H1 (cell line): Measurements from ENCODE around the gene GOLPH3L. TPM values are rescaled to one million over a fixed set of nuclear protein-coding genes. Genes with fewer than 3 reads are reported as not detected.
A peak's percentile ranks its signal among the peaks of the same experiment; 100 is the strongest.

Experiments used
- CTCF ChIA-PET: fragments of 300-600 bp; sonication (Branson Sonifier 250); formaldehyde crosslinking; loops from one replicate; lab custom pipeline; 2021; ENCODE audit not compliant: partially characterized antibody; lab: Charles Lee
- POLR2A ChIA-PET: fragments of 300-600 bp; sonication (Branson Sonifier 250); formaldehyde crosslinking; loops from one replicate; lab custom pipeline; 2021; ENCODE audit warnings: inconsistent platforms; ENCODE audit not compliant: partially characterized antibody; lab: Charles Lee
- DNase-seq, 2 experiments: peaks; one replicate each; pipeline versions ENCODE4 v3.0.0 to v3.0.0-alpha.2; 2010 to 2022; ENCODE audit warnings: low spot score in 2 of 2, low read depth in 1 of 2, mixed read lengths in 1 of 2
- FAIRE-seq: peaks from 2 replicates; lab custom pipeline; 2011; peaks lifted over from hg19 to GRCh38; lab: Jason Lieb, UNC
- H2AFZ ChIP-seq: 2 replicates; pipeline ENCODE4 v1.8.1; 2012; ENCODE audit warnings: low read length, inconsistent platforms
- H2AK5ac ChIP-seq: 2 replicates; pipeline ENCODE4 v1.6.1; 2013; ENCODE audit warnings: low read depth, low read length
- H2BK120ac ChIP-seq: replicated peaks from 2 replicates; pipeline ENCODE3; 2013; ENCODE audit warnings: low read depth, low read length, inconsistent platforms
- H2BK12ac ChIP-seq: 2 replicates; pipeline ENCODE4 v1.6.1; 2013; ENCODE audit warnings: low read depth, low read length
- H2BK15ac ChIP-seq: 2 replicates; pipeline ENCODE4 v1.6.1; 2013; ENCODE audit warnings: low read length
- H2BK20ac ChIP-seq: 2 replicates; pipeline ENCODE4 v1.6.1; 2013; ENCODE audit warnings: low read length
- H2BK5ac ChIP-seq: 2 replicates; pipeline ENCODE4 v1.6.1; 2013; ENCODE audit warnings: low read depth, low read length
- H3K14ac ChIP-seq: 2 replicates; pipeline ENCODE4 v1.6.1; 2013; ENCODE audit warnings: inconsistent platforms; ENCODE audit not compliant: insufficient read length
- H3K18ac ChIP-seq: 2 replicates; pipeline ENCODE4 v1.6.1; 2013; ENCODE audit warnings: low read length; ENCODE audit errors: extremely low read depth
- H3K23ac ChIP-seq: 2 replicates; pipeline ENCODE4 v1.6.1; 2013; ENCODE audit warnings: inconsistent platforms; ENCODE audit not compliant: insufficient read length
- H3K23me2 ChIP-seq: 2 replicates; pipeline ENCODE4 v1.6.1; 2013; ENCODE audit warnings: low read depth, low read length
- H3K27ac ChIP-seq: 2 replicates; pipeline ENCODE4 v1.6.1; 2011; ENCODE audit warnings: low read depth, low read length, inconsistent platforms
- H3K27me3 ChIP-seq, 4 experiments: replicated peaks in 1 of 4; 1 replicate in 1 of 4; 2 replicates in 3 of 4; pipeline versions ENCODE4 v1.6.1 to v1.8.1; 2011 to 2013; ENCODE audit warnings: low read length in 3 of 4, mild to moderate bottlenecking in 3 of 4, inconsistent platforms in 2 of 4, mixed read lengths in 2 of 4, moderate library complexity in 1 of 4; ENCODE audit not compliant: control insufficient read depth in 3 of 4, insufficient read depth in 3 of 4; ENCODE audit errors: extremely low read depth in 1 of 4
- H3K36me3 ChIP-seq, 4 experiments: 2 replicates each; pipeline versions ENCODE4 v1.6.1 to v1.8.1; 2011 to 2013; ENCODE audit warnings: mild to moderate bottlenecking in 4 of 4, low read length in 3 of 4, moderate library complexity in 2 of 4, control low read depth in 1 of 4, inconsistent platforms in 1 of 4; ENCODE audit not compliant: insufficient read depth in 4 of 4, control insufficient read depth in 2 of 4
- H3K4ac ChIP-seq: replicated peaks from 2 replicates; pipeline ENCODE3; 2013; ENCODE audit warnings: low read length, low read depth, mixed read lengths, inconsistent platforms; ENCODE audit not compliant: insufficient read length
- H3K4me1 ChIP-seq, 4 experiments: replicated peaks in 1 of 4; 1 replicate in 1 of 4; 2 replicates in 3 of 4; pipeline versions ENCODE4 v1.6.1 to v1.8.1; 2011 to 2013; ENCODE audit warnings: low read length in 3 of 4, inconsistent platforms in 2 of 4, mixed read lengths in 1 of 4; ENCODE audit not compliant: insufficient read depth in 4 of 4, control insufficient read depth in 3 of 4
- H3K4me2 ChIP-seq, 2 experiments: 2 replicates each; pipeline versions ENCODE4 v1.6.1 to v1.8.1; 2011 to 2013; ENCODE audit warnings: low read depth in 2 of 2, low read length in 2 of 2, control low read depth in 1 of 2, inconsistent platforms in 1 of 2, mild to moderate bottlenecking in 1 of 2; ENCODE audit not compliant: insufficient read depth in 1 of 2
- H3K4me3 ChIP-seq, 4 experiments: fragments of 200-600, 300-600 bp in 1 of 4; sonication (generic), shearing (Covaris generic), sonication (Bioruptor Twin) in 1 of 4; 2 replicates each; pipeline versions ENCODE4 v1.5.1 to v1.8.1; 2011 to 2016; ENCODE audit warnings: low read length in 4 of 4, low read depth in 3 of 4, control low read depth in 2 of 4, inconsistent platforms in 2 of 4, mild to moderate bottlenecking in 2 of 4, mixed read lengths in 1 of 4, moderate library complexity in 1 of 4; ENCODE audit not compliant: insufficient read depth in 2 of 4; ENCODE audit errors: extremely low read depth in 1 of 4
- H3K56ac ChIP-seq: replicated peaks from 2 replicates; pipeline ENCODE3; 2013; ENCODE audit warnings: low read depth, mild to moderate bottlenecking, mixed read lengths, low read length, inconsistent platforms; ENCODE audit not compliant: insufficient read length
- H3K79me1 ChIP-seq: 2 replicates; pipeline ENCODE4 v1.6.1; 2013; ENCODE audit warnings: low read depth, low read length, control low read depth
- H3K79me2 ChIP-seq, 2 experiments: 2 replicates each; pipeline versions ENCODE4 v1.6.1 to v1.8.1; 2012 to 2013; ENCODE audit warnings: low read length in 2 of 2, mild to moderate bottlenecking in 2 of 2, inconsistent platforms in 1 of 2; ENCODE audit not compliant: insufficient read depth in 2 of 2, control insufficient read depth in 1 of 2
- H3K9ac ChIP-seq, 4 experiments: replicated peaks in 1 of 4; 1 replicate in 1 of 4; 2 replicates in 3 of 4; pipeline versions ENCODE4 v1.6.1 to v1.8.1; 2011 to 2013; ENCODE audit warnings: low read depth in 3 of 4, low read length in 3 of 4, control low read depth in 2 of 4, mild to moderate bottlenecking in 2 of 4, moderate library complexity in 2 of 4, inconsistent platforms in 1 of 4; ENCODE audit errors: extremely low read depth in 1 of 4
- H3K9me3 ChIP-seq, 2 experiments: 2 replicates each; pipeline versions ENCODE4 v1.6.1 to v1.8.1; 2012 to 2013; ENCODE audit warnings: mild to moderate bottlenecking in 2 of 2, moderate library complexity in 2 of 2, control low read depth in 1 of 2, inconsistent platforms in 1 of 2, low read depth in 1 of 2, low read length in 1 of 2, mixed read lengths in 1 of 2; ENCODE audit not compliant: insufficient read depth in 2 of 2
- H4K20me1 ChIP-seq, 2 experiments: replicated peaks in 1 of 2; 2 replicates each; pipeline versions ENCODE3 to v1.8.1; 2011 to 2013; ENCODE audit warnings: inconsistent platforms in 2 of 2, low read length in 2 of 2, mild to moderate bottlenecking in 1 of 2; ENCODE audit not compliant: insufficient read depth in 2 of 2, control insufficient read depth in 1 of 2
- H4K5ac ChIP-seq: 2 replicates; pipeline ENCODE4 v1.6.1; 2013; ENCODE audit warnings: low read length, low read depth, mixed read lengths, inconsistent platforms; ENCODE audit not compliant: insufficient read length
- H4K8ac ChIP-seq: 2 replicates; pipeline ENCODE4 v1.8.0; 2013; ENCODE audit warnings: mild to moderate bottlenecking, moderate library complexity, low read length, inconsistent platforms; ENCODE audit not compliant: insufficient read depth; ENCODE audit errors: extremely low read depth
- H4K91ac ChIP-seq: replicated peaks from 2 replicates; pipeline ENCODE3; 2013; ENCODE audit warnings: low read length, mixed read lengths, inconsistent platforms; ENCODE audit not compliant: insufficient read length
- CBX8 ChIP-seq: fragments of 300-800, 300-1000 bp; sonication (generic); IDR thresholded peaks from 2 replicates; pipeline ENCODE4 v1.7.1; 2016; ENCODE audit warnings: low read depth, low read length, borderline replicate concordance
- E2F6 ChIP-seq: IDR thresholded peaks from 2 replicates; pipeline ENCODE4 v1.6.1; 2012; ENCODE audit warnings: inconsistent platforms
- SAP30 ChIP-seq: fragments of 300-600 bp; sonication (generic); IDR thresholded peaks from 2 replicates; pipeline ENCODE4 v1.7.1; 2012; ENCODE audit warnings: low read length, moderate library complexity, mild to moderate bottlenecking, inconsistent platforms; ENCODE audit not compliant: insufficient read depth, insufficient replicate concordance
- SP1 ChIP-seq: IDR thresholded peaks from 2 replicates; pipeline ENCODE4 v1.6.1; 2011; ENCODE audit warnings: low read depth, low read length
- WGBS, 2 experiments: shearing (Covaris generic) in 1 of 2; methylation state at CpG; one replicate each; pipeline versions ENCODE4 v1.1.6 to v1.1.7; 2013 to 2015; ENCODE audit warnings: low lambda C conversion rate in 2 of 2, mixed read lengths in 2 of 2, inconsistent platforms in 1 of 2, low coverage in 1 of 2, missing lambda C conversion rate in 1 of 2; ENCODE audit not compliant: insufficient replicate concordance in 2 of 2, insufficient coverage in 1 of 2, insufficient read length in 1 of 2; ENCODE audit errors: extremely low coverage in 1 of 2, missing lambda C conversion rate in 1 of 2; 5-methylcytosine and 5-hydroxymethylcytosine counted together
- polyA plus RNA-seq, 7 experiments: library from polyadenylated mRNA; depleted of rRNA in 3 of 7; stranded (reverse) in 5 of 7; unstranded in 2 of 7; fragments of >200 nt in 5 of 7; fragments of 200-250 nt in 2 of 7; gene quantifications; 1 replicate in 5 of 7; 2 replicates in 1 of 7; 4 replicates in 1 of 7; pipeline versions ENCODE4 v1.2.1 to v1.2.3, GENCODE V29; 2011 to 2013; ENCODE audit warnings: missing spikeins in 2 of 7, mixed read lengths in 2 of 7
- total RNA-seq: library from RNA; stranded (reverse); fragmentation: NEBNext Ultra II Directional; extraction: Animal tissue kit (Norgen Biotek cat#: 25700); gene quantifications from 2 replicates; pipeline ENCODE4 v1.2.1, GENCODE V29; 2021

GOLPH3L gene
- total and polyA plus RNA-seq, 2 of the 8 experiments (the other 6 are each of a cell fraction or from before 2014, with no cell fraction given): 13.3 to 40.8 TPM

GRCh38 chr1:150696162-150696561, 792 bp downstream of the GOLPH3L start:
- Histone ChIP-seq H3K27ac (no peak overlapping the region), H3K79me1 (no peaks in the 10 kb centered on the region; the same call in 1 of the 2 replicates), H2BK5ac (no peak overlapping the region), H3K56ac (no peak overlapping the region), H4K20me1 (no peaks in the 10 kb centered on the region), H3K4me3 (peak overlapping the region; percentile 74 to 98 (median 94)), H3K4me2 (peak overlapping the region; percentile 66), H3K27me3 (peaks cover 0 to 1% (median 0%) of the 10 kb centered on the region in 4 experiments; a peak in 1 of 7 replicates), H2BK120ac (no peak overlapping the region), H2BK12ac (no peak overlapping the region), H4K91ac (no peak overlapping the region), H3K36me3 (peaks cover 2 to 36% (median 6%) of the 10 kb centered on the region in 4 experiments; a peak in 5 of 8 replicates), H3K23ac (no peak overlapping the region), H3K23me2 (peaks cover 2% of the 10 kb centered on the region), H3K79me2 (peaks cover 0 to 17% of the 10 kb centered on the region in 2 experiments; a peak in 3 of 4 replicates), H3K14ac (no peak overlapping the region), H3K9me3 (no peaks in the 10 kb centered on the region), H4K8ac (no peak overlapping the region), H4K5ac (no peak overlapping the region), H3K4me1 (no peaks in the 10 kb centered on the region), H2AK5ac (no peak overlapping the region), H3K18ac (no peak overlapping the region), H2BK20ac (no peak overlapping the region), H3K9ac (peak overlapping the region in 1 of 4 experiments; percentile 65; a peak in 2 of 7 replicates), H3K4ac (no peak overlapping the region), H2BK15ac (no peak overlapping the region), H2AFZ (no peak overlapping the region)
- DNase-seq (no peak), FAIRE-seq (no peak)
- CTCF ChIA-PET: interaction anchor here (0.6 to 1.5 kb wide), 3 partner anchors 56 to 136 kb away, joined by 3 to 9 read pairs (median 3); no protein-coding TSS in a partner anchor
- POLR2A ChIA-PET: interaction anchor here (0.7 to 1.7 kb wide), 5 partner anchors 9 to 126 kb away, joined by 3 to 5 read pairs (median 3); partner anchors contain the start of genes CTSK and ENSA
- 73% methylated on average over 1 of the region's 1 CpG; no CpG with 5 or more reads in 1 of the 2 experiments for WGBS, 2 experiments
- TF ChIP-seq CBX8 (no peak), E2F6 (no peak), SAP30 (no peak), SP1 (no peak)
